ENCODE results near the gene RFX2. TPM values are rescaled to one million over a fixed set of nuclear protein-coding genes. Genes with fewer than 3 reads are reported as not detected.
"Not testable (repeated sequence)": the region's sequence is repeated elsewhere in the genome, so short reads cannot be mapped to it uniquely, and the experiment has no call there.

Gene RFX2
- total and polyA plus RNA-seq, 2 donors from 2014 or later = 4.6 to 12.6 TPM

GRCh38 chr19:5964816-5965565 lies 145.3 kb downstream of the RFX2 start:
- H3K36me3 ChIP-seq (ENCODE audit: control insufficient read depth in 2 of 3, insufficient read depth in 3 of 3, low read length in 3 of 3) = no peaks in the 10 kb centered on the region
- H3K4me1 ChIP-seq (ENCODE audit: control insufficient read depth in 2 of 3, insufficient read depth in 2 of 3, low read depth in 1 of 3, low read length in 3 of 3) = peaks cover 2 to 56% (median 43%) of the 10 kb centered on the region in 3 donors
- DNase-seq (no peak), FAIRE-seq (no peak)
- no peaks in the 10 kb centered on the region for H3K9me3 ChIP-seq (ENCODE audit: control insufficient read depth in 2 of 3, insufficient read depth in 1 of 3, low read length in 3 of 3)
- TF ChIP-seq CTCF (IDR thresholded peaks at IDR 0.05; ENCODE audit: borderline replicate concordance, extremely low read depth, insufficient read depth) = no peak
- intact Hi-C loops (cut with DNase I) = no loop called here
- H3K27me3 ChIP-seq (ENCODE audit: control insufficient read depth, insufficient read depth, low read length) = no peaks in the 10 kb centered on the region
- no peak overlapping the region for H3K9ac ChIP-seq (ENCODE audit: low read length in 3 of 3)
- H3K4me3 ChIP-seq (ENCODE audit: low read length in 3 of 3) = no peak overlapping the region
- H3K27ac ChIP-seq (ENCODE audit: low read depth in 2 of 2, low read length in 2 of 2) = no peak overlapping the region

GRCh38 chr19:5963855-5964254 lies 146.4 kb downstream of the RFX2 start:
- no peak overlapping the region for H3K27ac ChIP-seq (ENCODE audit: low read depth in 2 of 2, low read length in 2 of 2)
- H3K36me3 ChIP-seq (ENCODE audit: control insufficient read depth in 2 of 3, insufficient read depth in 3 of 3, low read length in 3 of 3) = no peaks in the 10 kb centered on the region
- FAIRE-seq (no peak), DNase-seq (peak in 1 of 5 donors; percentile 20)
- peaks cover 2 to 56% (median 37%) of the 10 kb centered on the region in 3 donors for H3K4me1 ChIP-seq (ENCODE audit: control insufficient read depth in 2 of 3, insufficient read depth in 2 of 3, low read depth in 1 of 3, low read length in 3 of 3)
- H3K9ac ChIP-seq (ENCODE audit: low read length in 3 of 3) = no peak overlapping the region
- no peaks in the 10 kb centered on the region for H3K27me3 ChIP-seq (ENCODE audit: control insufficient read depth, insufficient read depth, low read length)
- TF ChIP-seq CTCF (IDR thresholded peaks at IDR 0.05; ENCODE audit: borderline replicate concordance, extremely low read depth, insufficient read depth) = no peak
- H3K9me3 ChIP-seq (ENCODE audit: control insufficient read depth in 2 of 3, insufficient read depth in 1 of 3, low read length in 3 of 3) = no peaks in the 10 kb centered on the region
- intact Hi-C loops (cut with DNase I) = no loop called here
- H3K4me3 ChIP-seq (ENCODE audit: low read length in 3 of 3) = no peak overlapping the region

GRCh38 chr19:5963259-5963658 lies 147.0 kb downstream of the RFX2 start:
- intact Hi-C loops (cut with DNase I); FAIRE-seq; H3K9me3 ChIP-seq (ENCODE audit: control insufficient read depth in 2 of 3, insufficient read depth in 1 of 3, low read length in 3 of 3): not testable (repeated sequence)

GRCh38 chr19:5961969-5962945 lies 148.0 kb downstream of the RFX2 start:
- Histone ChIP-seq H3K9me3 (ENCODE audit: control insufficient read depth in 2 of 3, insufficient read depth in 1 of 3, low read length in 3 of 3) (no peaks in the 10 kb centered on the region), H3K27me3 (ENCODE audit: control insufficient read depth, insufficient read depth, low read length) (no peaks in the 10 kb centered on the region), H3K9ac (ENCODE audit: low read length in 3 of 3) (peak overlapping the region in 1 of 3 donors; percentile 48), H3K27ac (ENCODE audit: low read depth in 2 of 2, low read length in 2 of 2) (peak overlapping the region; percentile 36 to 59), H3K36me3 (ENCODE audit: control insufficient read depth in 2 of 3, insufficient read depth in 3 of 3, low read length in 3 of 3) (no peaks in the 10 kb centered on the region), H3K4me3 (ENCODE audit: low read length in 3 of 3) (no peak overlapping the region), H3K4me1 (ENCODE audit: control insufficient read depth in 2 of 3, insufficient read depth in 2 of 3, low read depth in 1 of 3, low read length in 3 of 3) (peaks cover 0 to 48% (median 24%) of the 10 kb centered on the region in 3 donors)
- DNase-seq (peak in 2 of 5 donors; percentile 74 to 75), FAIRE-seq (no peak)
- no peak for TF ChIP-seq CTCF (IDR thresholded peaks at IDR 0.05; ENCODE audit: borderline replicate concordance, extremely low read depth, insufficient read depth)
- intact Hi-C loops (cut with DNase I) = no loop called here

More at GRCh38 chr19:5963259-5963658, 147.0 kb downstream of the RFX2 start:
- not testable (repeated sequence) for H3K27me3 ChIP-seq (ENCODE audit: control insufficient read depth, insufficient read depth, low read length); H3K27ac ChIP-seq (ENCODE audit: low read depth in 2 of 2, low read length in 2 of 2); DNase-seq; H3K4me3 ChIP-seq (ENCODE audit: low read length in 3 of 3); H3K36me3 ChIP-seq (ENCODE audit: control insufficient read depth in 2 of 3, insufficient read depth in 3 of 3, low read length in 3 of 3); H3K9ac ChIP-seq (ENCODE audit: low read length in 3 of 3)
- peaks cover 2 to 55% (median 31%) of the 10 kb centered on the region in 3 donors for H3K4me1 ChIP-seq (ENCODE audit: control insufficient read depth in 2 of 3, insufficient read depth in 2 of 3, low read depth in 1 of 3, low read length in 3 of 3)

- DNase-seq; H3K9me3 ChIP-seq (ENCODE audit: control insufficient read depth in 2 of 3, insufficient read depth in 1 of 3, low read length in 3 of 3); H3K4me3 ChIP-seq (ENCODE audit: low read length in 3 of 3); H3K27me3 ChIP-seq (ENCODE audit: control insufficient read depth, insufficient read depth, low read length); H3K36me3 ChIP-seq (ENCODE audit: control insufficient read depth in 2 of 3, insufficient read depth in 3 of 3, low read length in 3 of 3); FAIRE-seq; intact Hi-C loops (cut with DNase I): not testable (repeated sequence)
- peak overlapping the region; percentile 36 to 59 for H3K27ac ChIP-seq (ENCODE audit: low read depth in 2 of 2, low read length in 2 of 2)
- peaks cover 0 to 48% (median 24%) of the 10 kb centered on the region in 3 donors for H3K4me1 ChIP-seq (ENCODE audit: control insufficient read depth in 2 of 3, insufficient read depth in 2 of 3, low read depth in 1 of 3, low read length in 3 of 3)
- H3K9ac ChIP-seq (ENCODE audit: low read length in 3 of 3) = peak overlapping the region in 1 of 3 donors; percentile 48
Observed at GRCh38 chr19:5961641-5961968, 148.7 kb downstream of the RFX2 start.

Data from kidney (tissue), 14 donors.